HL-60 (cell line): ENCODE measurements around the gene GJE1.

Experiments used
- CTCF ChIP-seq: IDR thresholded peaks from one replicate; pipeline ENCODE4 v1.5.1; 2011; ENCODE audit warnings: low read length, control low read depth, inconsistent platforms; ENCODE audit not compliant: insufficient read depth
- POLR2AphosphoS5 ChIP-seq: IDR thresholded peaks from 2 replicates; pipeline ENCODE4 v1.6.1; 2012; ENCODE audit warnings: low read depth
- REST ChIP-seq: IDR thresholded peaks from 2 replicates; pipeline ENCODE4 v1.6.1; 2012; ENCODE audit warnings: low read depth; ENCODE audit not compliant: insufficient replicate concordance

- TF ChIP-seq CTCF (no peak), POLR2AphosphoS5 (no peak), REST (no peak)
Measured at GRCh38 chr6:142138876-142139275, 6.2 kb downstream of the GJE1 start.
